Kidney capillary endothelial cell (primary cell): ENCODE measurements around the gene RASGRP3.
"Not testable (repeated sequence)": the region's sequence is repeated elsewhere in the genome, so short reads cannot be mapped to it uniquely, and the experiment has no call there.

Source experiments
- DNase-seq: peaks from one replicate; pipeline ENCODE4 v3.0.0-alpha.2; 2018; ENCODE audit warnings: low spot score

RASGRP3 gene

GRCh38 chr2:33476131-33476792 lies at the start of gene RASGRP3:
RASGRP3 (plus strand) TSS chr2:33476649; CDS start chr2:33515137, 38,488 bp downstream.
- peak; percentile 81 for DNase-seq

GRCh38 chr2:33426666-33427231 lies 49.7 kb upstream of the RASGRP3 start:
- DNase-seq: no peak

GRCh38 chr2:33430077-33430476 lies 46.4 kb upstream of the RASGRP3 start:
- DNase-seq: no peak

GRCh38 chr2:33430856-33431255 lies 45.6 kb upstream of the RASGRP3 start:
- DNase-seq: no peak

GRCh38 chr2:33432871-33433270 lies 43.6 kb upstream of the RASGRP3 start:
- DNase-seq: no peak

- no peak for DNase-seq
Observed at GRCh38 chr2:33433279-33434235, 42.9 kb upstream of the RASGRP3 start.

GRCh38 chr2:33435518-33435917 lies 40.9 kb upstream of the RASGRP3 start:
- no peak for DNase-seq

- DNase-seq: peak; percentile 83
Observed at GRCh38 chr2:33436083-33436482, 40.4 kb upstream of the RASGRP3 start.

- no peak for DNase-seq
Observed at GRCh38 chr2:33437297-33437696, 39.2 kb upstream of the RASGRP3 start.

GRCh38 chr2:33437815-33438214 lies 38.6 kb upstream of the RASGRP3 start:
- DNase-seq: no peak

GRCh38 chr2:33441235-33441810 lies 35.1 kb upstream of the RASGRP3 start:
- DNase-seq: peak; percentile 85

- DNase-seq: not testable (repeated sequence)
Observed at GRCh38 chr2:33442052-33442451, 34.4 kb upstream of the RASGRP3 start.

GRCh38 chr2:33442528-33443079 lies 33.8 kb upstream of the RASGRP3 start:
- DNase-seq: peak; percentile 94

- no peak for DNase-seq
Observed at GRCh38 chr2:33443274-33443829, 33.1 kb upstream of the RASGRP3 start.

GRCh38 chr2:33444967-33445366 lies 31.5 kb upstream of the RASGRP3 start:
- DNase-seq: no peak

GRCh38 chr2:33448220-33448899 lies 28.1 kb upstream of the RASGRP3 start:
- DNase-seq: no peak

GRCh38 chr2:33451214-33451613 lies 25.2 kb upstream of the RASGRP3 start:
- DNase-seq: no peak

GRCh38 chr2:33451825-33452224 lies 24.6 kb upstream of the RASGRP3 start:
- no peak for DNase-seq

- no peak for DNase-seq
Observed at GRCh38 chr2:33452545-33452944, 23.9 kb upstream of the RASGRP3 start.

GRCh38 chr2:33453905-33454479 lies 22.5 kb upstream of the RASGRP3 start:
- no peak for DNase-seq
